ENCODE data around the gene TPH2.

DNA sequence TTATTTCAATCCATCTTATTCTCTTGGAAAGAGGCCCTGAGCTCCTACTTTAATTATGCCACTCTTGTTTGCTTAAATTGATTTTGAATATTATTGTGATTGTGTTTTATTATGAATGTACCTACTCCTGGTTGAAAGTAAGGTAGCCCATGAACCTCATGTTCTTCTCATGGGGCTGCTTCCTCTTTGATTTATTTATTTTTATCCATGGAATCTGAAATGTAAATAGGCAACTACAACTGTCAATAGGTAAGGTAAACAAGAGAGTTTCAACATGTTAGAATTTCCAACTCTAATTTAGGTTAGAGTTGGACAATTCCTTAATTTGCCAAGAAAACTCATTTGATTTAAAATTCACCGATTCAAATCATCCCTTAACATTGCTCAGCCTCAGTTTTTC lies 16.2 kb downstream of the TPH2 start:
- TF ChIP-seq, protein P1, sequence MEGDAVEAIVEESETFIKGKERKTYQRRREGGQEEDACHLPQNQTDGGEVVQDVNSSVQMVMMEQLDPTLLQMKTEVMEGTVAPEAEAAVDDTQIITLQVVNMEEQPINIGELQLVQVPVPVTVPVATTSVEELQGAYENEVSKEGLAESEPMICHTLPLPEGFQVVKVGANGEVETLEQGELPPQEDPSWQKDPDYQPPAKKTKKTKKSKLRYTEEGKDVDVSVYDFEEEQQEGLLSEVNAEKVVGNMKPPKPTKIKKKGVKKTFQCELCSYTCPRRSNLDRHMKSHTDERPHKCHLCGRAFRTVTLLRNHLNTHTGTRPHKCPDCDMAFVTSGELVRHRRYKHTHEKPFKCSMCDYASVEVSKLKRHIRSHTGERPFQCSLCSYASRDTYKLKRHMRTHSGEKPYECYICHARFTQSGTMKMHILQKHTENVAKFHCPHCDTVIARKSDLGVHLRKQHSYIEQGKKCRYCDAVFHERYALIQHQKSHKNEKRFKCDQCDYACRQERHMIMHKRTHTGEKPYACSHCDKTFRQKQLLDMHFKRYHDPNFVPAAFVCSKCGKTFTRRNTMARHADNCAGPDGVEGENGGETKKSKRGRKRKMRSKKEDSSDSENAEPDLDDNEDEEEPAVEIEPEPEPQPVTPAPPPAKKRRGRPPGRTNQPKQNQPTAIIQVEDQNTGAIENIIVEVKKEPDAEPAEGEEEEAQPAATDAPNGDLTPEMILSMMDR (IDR thresholded peaks at IDR 0.05): no peak
- TF ChIP-seq POLR2AphosphoS5 (IDR thresholded peaks at IDR 0.05; ENCODE audit: low read depth, low read length): no peak
